Measurements from ENCODE around the gene CD79A.
A peak's percentile ranks its signal among the peaks of the same experiment; 100 is the strongest.

CD79A gene

GRCh38 chr19:41863209-41863931 lies 13.7 kb upstream of the CD79A start:
- no peak for DNase-seq

- no peak for DNase-seq
These were observed 12.7 kb upstream of the CD79A start for GRCh38 chr19:41864374-41864773.

GRCh38 chr19:41866284-41866683 lies 10.8 kb upstream of the CD79A start:
- peak; percentile 72 for DNase-seq

- DNase-seq: peak; percentile 68
These were observed 8.7 kb upstream of the CD79A start for GRCh38 chr19:41868120-41868988.

- no peak for DNase-seq
These were observed 8.1 kb upstream of the CD79A start for GRCh38 chr19:41868989-41869300.

GRCh38 chr19:41869374-41869955 lies 7.6 kb upstream of the CD79A start:
- no peak for DNase-seq

GRCh38 chr19:41870401-41870873 lies 6.6 kb upstream of the CD79A start:
- peak; percentile 65 for DNase-seq

GRCh38 chr19:41871573-41872383 lies 5.3 kb upstream of the CD79A start:
- no peak for DNase-seq

- DNase-seq: peak; percentile 65
These were observed 4.7 kb upstream of the CD79A start for GRCh38 chr19:41872384-41872774.

GRCh38 chr19:41872775-41873647 lies 4.1 kb upstream of the CD79A start:
- DNase-seq: no peak

GRCh38 chr19:41875973-41876372 lies 1.1 kb upstream of the CD79A start:
- peak; percentile 50 for DNase-seq

GRCh38 chr19:41877916-41878905 lies 1.1 kb downstream of the CD79A start:
- no peak for DNase-seq

GRCh38 chr19:41879080-41879479 lies 2.0 kb downstream of the CD79A start:
- DNase-seq: no peak

GRCh38 chr19:41879670-41880328 lies 2.7 kb downstream of the CD79A start:
- no peak for DNase-seq

GRCh38 chr19:41880329-41880708 lies 3.2 kb downstream of the CD79A start:
- DNase-seq: no peak

GRCh38 chr19:41882568-41883462 lies 5.7 kb downstream of the CD79A start, which contains the start of gene ARHGEF1:
TSS of gene ARHGEF1 (plus strand) at chr19:41883184. CDS start at chr19:41888083, 4,899 bp downstream.
- no peak for DNase-seq

GRCh38 chr19:41883463-41883820 lies 6.4 kb downstream of the CD79A start:
- DNase-seq: no peak

- DNase-seq: peak; percentile 96
These were observed 7.0 kb downstream of the CD79A start for GRCh38 chr19:41883821-41884733.

All from activated CD8-positive, alpha-beta memory T cell treated with anti-CD3 and anti-CD28 coated beads, Interleukin-2, amount 50 U/mL, for 48 hours (primary cell).